Stimulated activated effector memory CD8-positive, alpha-beta T cell treated with anti-CD3 and anti-CD28 coated beads, Interleukin-12 subunit alpha, Interleukin-12 subunit beta, amount 100 ng/mL, for 72 hours (primary cell): Measurements from ENCODE around the gene PGAM2.
A peak's percentile ranks its signal among the peaks of the same experiment; 100 is the strongest.

Experiments
- ATAC-seq: fragments of 150-1000 bp; cut with Tn5 transposase; 2 replicates; pipeline ENCODE4 v1.10.0; 2021
- DNase-seq, 2 donors: peaks; one replicate each; pipeline ENCODE4 v3.0.0; 2021 to 2022; ENCODE audit warnings: low spot score in 2 of 2
- H3K27ac Mint-ChIP-seq: one replicate; pipeline ENCODE4 v1.8.0; 2022; ENCODE audit warnings: mild to moderate bottlenecking, mixed read lengths
- H3K36me3 Mint-ChIP-seq: one replicate; pipeline ENCODE4 v1.8.0; 2022; ENCODE audit warnings: mild to moderate bottlenecking, mixed read lengths
- H3K4me1 Mint-ChIP-seq: one replicate; pipeline ENCODE4 v1.8.0; 2022; ENCODE audit warnings: mixed read lengths
- H3K4me3 Mint-ChIP-seq: one replicate; pipeline ENCODE4 v1.8.0; 2022; ENCODE audit warnings: mild to moderate bottlenecking, mixed read lengths
- H3K9me3 Mint-ChIP-seq: one replicate; pipeline ENCODE4 v1.8.0; 2022; ENCODE audit warnings: mixed read lengths

PGAM2 gene

GRCh38 chr7:44080118-44080517 lies 14.8 kb upstream of the PGAM2 start:
- Mint-ChIP-seq H3K4me1 (peaks cover 41% of the 10 kb centered on the region), H3K4me3 (peak overlapping the region; percentile 88), H3K36me3 (peaks cover 55% of the 10 kb centered on the region), H3K9me3 (no peaks in the 10 kb centered on the region), H3K27ac (peak overlapping the region; percentile 93)
- ATAC-seq (no peak), DNase-seq (no peak)

GRCh38 chr7:44079331-44080021 lies 14.1 kb upstream of the PGAM2 start:
- no peaks in the 10 kb centered on the region for H3K9me3 Mint-ChIP-seq
- ATAC-seq (no peak), DNase-seq (no peak)
- peak overlapping the region; percentile 88 for H3K4me3 Mint-ChIP-seq
- H3K36me3 Mint-ChIP-seq, result peaks cover 62% of the 10 kb centered on the region
- H3K27ac Mint-ChIP-seq, result no peak overlapping the region
- H3K4me1 Mint-ChIP-seq, result peaks cover 42% of the 10 kb centered on the region

- no peak for ATAC-seq
- Mint-ChIP-seq H3K36me3 (peaks cover 71% of the 10 kb centered on the region), H3K4me3 (no peak overlapping the region), H3K4me1 (peaks cover 45% of the 10 kb centered on the region), H3K9me3 (no peaks in the 10 kb centered on the region), H3K27ac (peak overlapping the region; percentile 84)
- no peak for DNase-seq
Observed at GRCh38 chr7:44078521-44078920, 13.2 kb upstream of the PGAM2 start.

- Mint-ChIP-seq H3K27ac (peak overlapping the region; percentile 84), H3K4me1 (peaks cover 46% of the 10 kb centered on the region), H3K36me3 (peaks cover 77% of the 10 kb centered on the region), H3K9me3 (no peaks in the 10 kb centered on the region), H3K4me3 (no peak overlapping the region)
- DNase-seq, result no peak
- ATAC-seq, result no peak
Observed at GRCh38 chr7:44077681-44078091, 12.3 kb upstream of the PGAM2 start.

GRCh38 chr7:44077061-44077460 lies 11.7 kb upstream of the PGAM2 start:
- peaks cover 52% of the 10 kb centered on the region for H3K4me1 Mint-ChIP-seq
- DNase-seq (no peak), ATAC-seq (no peak)
- H3K9me3 Mint-ChIP-seq, result no peaks in the 10 kb centered on the region
- H3K27ac Mint-ChIP-seq, result peak overlapping the region; percentile 84
- H3K4me3 Mint-ChIP-seq, result no peak overlapping the region
- H3K36me3 Mint-ChIP-seq, result peaks cover 78% of the 10 kb centered on the region

DNA sequence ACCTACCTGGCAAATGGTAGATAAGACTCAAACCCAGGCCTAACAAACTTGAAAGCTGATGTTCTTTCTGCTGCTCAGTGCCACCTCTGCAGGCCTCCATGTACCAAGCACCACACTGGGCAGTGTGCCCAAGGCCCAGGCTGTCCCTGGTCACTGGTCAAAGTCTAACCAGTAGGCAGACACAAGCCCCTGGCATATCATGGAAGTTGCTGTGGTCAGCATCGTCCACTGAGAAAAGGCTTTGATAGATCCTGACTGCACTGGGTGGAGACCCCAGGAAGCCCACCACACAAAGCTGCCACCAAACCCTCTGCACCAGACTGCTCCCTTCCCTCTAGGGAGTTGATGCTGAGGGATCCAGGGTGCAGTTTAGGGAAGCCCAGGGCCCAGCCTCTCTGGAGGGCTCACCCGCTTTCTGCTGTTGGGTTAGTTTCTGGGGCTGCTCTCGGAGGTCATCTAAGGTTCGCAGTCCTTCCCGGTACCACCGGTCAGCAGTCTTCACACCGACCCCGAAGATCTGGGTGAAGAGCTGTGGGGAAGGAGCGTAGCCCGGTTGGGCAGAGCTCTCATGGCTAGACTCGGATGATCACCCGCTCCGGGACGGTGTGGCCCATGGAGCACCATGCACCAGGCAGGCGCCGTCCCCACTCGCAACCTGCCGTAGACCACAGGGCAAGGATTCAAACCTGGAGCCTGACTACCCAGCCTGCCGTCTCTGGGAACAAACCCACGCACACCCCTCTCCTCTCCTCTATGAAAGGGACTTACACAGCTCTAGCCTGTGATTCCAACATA lies 10.9 kb upstream of the PGAM2 start:
- Mint-ChIP-seq H3K9me3 (no peaks in the 10 kb centered on the region), H3K4me1 (peaks cover 54% of the 10 kb centered on the region), H3K4me3 (no peak overlapping the region), H3K36me3 (peaks cover 85% of the 10 kb centered on the region), H3K27ac (peak overlapping the region; percentile 84)
- ATAC-seq (no peak), DNase-seq (no peak)

DNA sequence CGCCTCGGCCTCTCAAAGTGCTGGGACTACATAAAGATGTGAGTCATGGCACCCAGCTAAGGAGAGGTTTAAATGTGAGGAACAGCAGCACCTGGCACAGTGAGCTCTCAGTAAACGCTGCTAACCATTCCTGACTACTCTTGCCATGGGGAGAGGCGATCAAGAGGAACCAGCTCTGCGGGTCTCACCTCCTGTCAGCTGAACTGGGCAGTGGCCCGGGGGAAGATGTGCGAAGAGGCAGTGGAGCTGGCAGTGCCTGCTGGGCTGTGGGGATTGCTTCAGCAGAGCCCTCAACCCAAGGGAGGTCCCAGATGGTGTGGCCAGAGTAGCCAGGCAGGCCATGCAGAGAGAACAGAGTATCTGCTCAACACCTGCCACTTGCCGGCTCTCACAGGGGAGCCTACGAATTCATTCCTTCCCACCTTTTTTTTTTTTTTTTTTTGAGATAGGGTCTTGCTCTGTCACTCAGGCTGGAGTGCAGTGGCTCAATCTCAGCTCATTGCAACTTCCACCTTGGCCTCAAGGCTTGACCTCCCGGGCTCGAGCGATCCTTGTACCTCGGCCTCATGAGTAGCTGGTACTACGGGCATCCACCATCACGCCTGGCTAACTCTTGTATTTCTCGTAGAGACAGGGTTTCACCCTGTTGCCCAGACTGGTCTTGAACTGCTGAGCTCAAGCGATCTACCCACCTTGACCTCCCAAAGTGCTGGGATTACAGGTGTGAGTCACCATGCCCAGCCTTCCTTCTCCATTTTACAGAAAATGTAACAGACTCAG lies 10.1 kb upstream of the PGAM2 start:
- Mint-ChIP-seq H3K27ac (peak overlapping the region; percentile 84), H3K9me3 (no peaks in the 10 kb centered on the region), H3K4me1 (peaks cover 46% of the 10 kb centered on the region), H3K4me3 (no peak overlapping the region), H3K36me3 (peaks cover 83% of the 10 kb centered on the region)
- DNase-seq (no peak), ATAC-seq (no peak)

DNA sequence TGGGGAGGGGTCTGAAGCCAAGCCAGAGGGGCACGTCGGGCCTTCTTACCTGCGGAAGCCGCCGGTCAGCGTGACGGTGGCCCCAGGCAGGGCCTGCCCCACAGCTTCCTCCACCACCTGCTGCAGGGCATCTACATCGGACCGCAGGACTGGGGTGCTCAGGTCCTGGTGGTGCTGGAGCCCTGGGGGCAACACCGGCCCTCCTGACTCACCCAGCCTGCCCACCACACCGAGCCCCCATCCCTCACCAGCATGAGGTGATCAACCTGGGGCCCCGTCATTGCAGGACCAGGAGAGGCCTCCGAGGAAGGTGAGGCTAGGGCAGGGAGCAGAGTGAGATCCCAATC lies 9.0 kb upstream of the PGAM2 start:
- H3K4me1 Mint-ChIP-seq, result peaks cover 45% of the 10 kb centered on the region

GRCh38 chr7:44073664-44074348 lies 8.4 kb upstream of the PGAM2 start:
- Mint-ChIP-seq H3K36me3 (peaks cover 90% of the 10 kb centered on the region), H3K9me3 (no peaks in the 10 kb centered on the region), H3K27ac (peak overlapping the region; percentile 84), H3K4me3 (peak overlapping the region; percentile 40), H3K4me1 (peaks cover 46% of the 10 kb centered on the region)
- DNase-seq, result peak in 1 of 2 donors; percentile 49
- peak; percentile 97 for ATAC-seq

More for the DNA sequence above, 9.0 kb upstream of the PGAM2 start:
- H3K36me3 Mint-ChIP-seq, result peaks cover 89% of the 10 kb centered on the region
- peak overlapping the region; percentile 84 for H3K27ac Mint-ChIP-seq
- H3K9me3 Mint-ChIP-seq, result no peaks in the 10 kb centered on the region
- DNase-seq (no peak), ATAC-seq (peak; percentile 6)
- peak overlapping the region; percentile 40 for H3K4me3 Mint-ChIP-seq

GRCh38 chr7:44072364-44073231 lies 7.2 kb upstream of the PGAM2 start:
- Mint-ChIP-seq H3K36me3 (peaks cover 90% of the 10 kb centered on the region), H3K4me3 (peak overlapping the region; percentile 40), H3K9me3 (no peaks in the 10 kb centered on the region), H3K27ac (peak overlapping the region; percentile 84), H3K4me1 (peaks cover 47% of the 10 kb centered on the region)
- ATAC-seq (peak; percentile 49), DNase-seq (no peak)

- ATAC-seq, result no peak
- Mint-ChIP-seq H3K27ac (peak overlapping the region; percentile 84), H3K9me3 (no peaks in the 10 kb centered on the region), H3K4me3 (no peak overlapping the region), H3K4me1 (peaks cover 51% of the 10 kb centered on the region), H3K36me3 (peaks cover 90% of the 10 kb centered on the region)
- DNase-seq, result no peak
Observed at GRCh38 chr7:44071726-44072363, 6.5 kb upstream of the PGAM2 start.

DNA sequence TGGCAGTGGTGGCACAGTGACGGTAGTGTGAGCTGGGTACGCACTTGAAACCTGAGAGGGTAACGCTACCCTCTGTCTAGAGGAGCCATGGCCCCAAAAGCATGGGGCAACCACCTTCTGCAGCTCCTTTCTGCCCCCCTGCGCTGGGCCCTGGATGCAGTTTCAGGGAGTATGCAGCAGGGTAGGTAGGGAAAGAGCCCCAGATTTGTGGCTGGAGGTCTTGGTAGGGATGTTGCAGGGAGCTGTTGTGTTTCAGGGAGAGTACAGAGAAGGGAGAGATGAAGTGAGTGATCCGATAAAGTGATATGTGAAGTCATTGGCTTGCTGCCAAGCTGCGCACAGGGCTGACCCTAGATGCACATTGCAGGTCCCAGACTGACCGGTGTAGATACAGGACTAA lies 2.7 kb upstream of the PGAM2 start:
- Mint-ChIP-seq H3K27ac (peak overlapping the region; percentile 89), H3K9me3 (no peaks in the 10 kb centered on the region), H3K36me3 (peaks cover 83% of the 10 kb centered on the region), H3K4me1 (peaks cover 52% of the 10 kb centered on the region), H3K4me3 (no peak overlapping the region)
- DNase-seq (no peak), ATAC-seq (no peak)

DNA sequence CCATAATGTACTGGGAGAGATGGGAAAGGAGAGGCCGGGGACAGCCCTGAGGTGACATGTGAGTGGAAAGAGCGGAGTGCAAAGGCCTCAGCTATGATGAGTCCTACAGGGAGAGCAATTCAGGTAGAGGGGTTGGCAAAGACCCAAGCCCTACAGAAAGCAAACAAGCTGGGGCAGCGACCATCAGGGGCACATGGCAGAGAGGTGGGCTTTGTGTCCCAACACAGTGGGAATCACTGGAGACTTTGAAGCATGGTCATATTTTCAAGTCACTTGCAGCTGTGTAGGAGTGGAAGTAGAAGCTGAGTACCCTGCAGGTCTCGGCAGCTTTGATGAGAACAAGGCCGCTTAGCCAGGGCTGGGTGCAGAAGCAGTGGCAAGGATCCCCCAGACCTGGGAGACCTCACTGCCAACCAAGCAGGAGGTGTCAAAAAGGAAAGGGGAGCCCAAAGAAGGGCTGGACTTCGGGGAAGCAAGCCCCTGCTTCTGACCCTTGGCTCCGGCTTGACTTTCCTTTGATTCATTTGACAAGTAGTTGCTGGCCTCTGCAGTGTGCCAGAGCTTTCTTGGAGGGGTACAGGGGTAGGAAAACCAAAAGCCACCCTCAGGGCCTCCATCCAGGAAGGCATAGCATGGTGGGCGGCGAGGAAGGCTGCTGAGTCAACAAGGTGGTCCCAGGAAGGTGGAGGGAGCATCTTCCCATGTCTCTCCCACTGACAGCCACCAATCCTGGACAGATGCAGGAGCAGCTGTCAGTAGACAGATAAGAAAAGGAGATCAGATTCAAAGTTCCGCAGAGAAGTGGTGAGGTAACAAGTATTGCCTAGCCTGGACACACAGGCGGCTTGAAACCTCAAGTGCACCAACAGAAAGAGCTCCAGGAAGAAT lies 1.9 kb upstream of the PGAM2 start:
- DNase-seq, result no peak
- H3K4me1 Mint-ChIP-seq, result peaks cover 44% of the 10 kb centered on the region
- H3K4me3 Mint-ChIP-seq, result no peak overlapping the region
- H3K27ac Mint-ChIP-seq, result peak overlapping the region; percentile 89
- no peak for ATAC-seq
- no peaks in the 10 kb centered on the region for H3K9me3 Mint-ChIP-seq
- peaks cover 80% of the 10 kb centered on the region for H3K36me3 Mint-ChIP-seq
